Mesendoderm (in vitro differentiated cells): ENCODE data around the gene SPTLC2.

ENCODE experiments used
- DNase-seq: peaks from one replicate; pipeline ENCODE4 v3.0.0; 2013
- H2AK5ac ChIP-seq: 2 replicates; pipeline ENCODE4 v1.6.1; 2013; ENCODE audit warnings: low read length, inconsistent platforms
- H2BK120ac ChIP-seq: 2 replicates; pipeline ENCODE4 v1.6.1; 2013; ENCODE audit warnings: low read depth, mild to moderate bottlenecking, low read length, moderate library complexity, mixed read lengths
- H2BK15ac ChIP-seq: replicated peaks from 2 replicates; pipeline ENCODE4 v1.6.1; 2013; ENCODE audit warnings: low read depth, mild to moderate bottlenecking, moderate library complexity
- H2BK5ac ChIP-seq: 2 replicates; pipeline ENCODE4 v1.6.1; 2013; ENCODE audit warnings: low read length, inconsistent platforms
- H3K18ac ChIP-seq: 2 replicates; pipeline ENCODE4 v1.6.1; 2013; ENCODE audit warnings: mild to moderate bottlenecking, low read length, mixed read lengths
- H3K23ac ChIP-seq: one replicate; pipeline ENCODE4 v1.6.1; 2013; ENCODE audit warnings: low read length
- H3K27ac ChIP-seq: 2 replicates; pipeline ENCODE4 v1.5.1; 2013; ENCODE audit warnings: low read depth, mild to moderate bottlenecking, inconsistent platforms, low read length, moderate library complexity
- H3K27me3 ChIP-seq: 2 replicates; pipeline ENCODE4 v1.6.1; 2013; ENCODE audit warnings: low read length, control low read depth, mild to moderate bottlenecking, inconsistent platforms; ENCODE audit not compliant: insufficient read depth, poor library complexity
- H3K36me3 ChIP-seq: 2 replicates; pipeline ENCODE4 v1.6.1; 2013; ENCODE audit warnings: low read length, inconsistent platforms; ENCODE audit not compliant: control insufficient read depth, insufficient read depth
- H3K4ac ChIP-seq: one replicate; pipeline ENCODE4 v1.6.1; 2013; ENCODE audit warnings: low read depth, mild to moderate bottlenecking, low read length, moderate library complexity
- H3K4me1 ChIP-seq: 2 replicates; pipeline ENCODE4 v1.6.1; 2013; ENCODE audit warnings: low read depth, low read length, inconsistent platforms; ENCODE audit not compliant: control insufficient read depth
- H3K4me2 ChIP-seq: 2 replicates; pipeline ENCODE4 v1.6.1; 2013; ENCODE audit warnings: low read length
- H3K4me3 ChIP-seq: 2 replicates; pipeline ENCODE4 v1.5.1; 2013; ENCODE audit warnings: mild to moderate bottlenecking, low read length
- H3K56ac ChIP-seq: one replicate; pipeline ENCODE4 v1.6.1; 2013; ENCODE audit warnings: low read length
- H3K79me1 ChIP-seq: 2 replicates; pipeline ENCODE4 v1.6.1; 2013; ENCODE audit warnings: low read length, inconsistent platforms
- H3K79me2 ChIP-seq: 2 replicates; pipeline ENCODE4 v1.6.1; 2013; ENCODE audit warnings: mild to moderate bottlenecking, low read length; ENCODE audit not compliant: control insufficient read depth, insufficient read depth
- H3K9ac ChIP-seq: 2 replicates; pipeline ENCODE4 v1.6.1; 2013; ENCODE audit warnings: low read length, inconsistent platforms
- H4K5ac ChIP-seq: one replicate; pipeline ENCODE4 v1.6.1; 2013; ENCODE audit warnings: low read length
- H4K8ac ChIP-seq: one replicate; pipeline ENCODE4 v1.6.1; 2013; ENCODE audit warnings: low read depth, mild to moderate bottlenecking, control low read depth, low read length, moderate library complexity
- WGBS: extraction: QIAGEN DNeasy Blood & Tissue Kit; methylation state at CpG from one replicate; pipeline ENCODE4 v1.1.7; 2013; ENCODE audit warnings: low lambda C conversion rate, missing lambda C conversion rate; ENCODE audit not compliant: insufficient coverage; ENCODE audit errors: extremely low coverage; 5-methylcytosine and 5-hydroxymethylcytosine counted together

The SPTLC2 gene

DNA sequence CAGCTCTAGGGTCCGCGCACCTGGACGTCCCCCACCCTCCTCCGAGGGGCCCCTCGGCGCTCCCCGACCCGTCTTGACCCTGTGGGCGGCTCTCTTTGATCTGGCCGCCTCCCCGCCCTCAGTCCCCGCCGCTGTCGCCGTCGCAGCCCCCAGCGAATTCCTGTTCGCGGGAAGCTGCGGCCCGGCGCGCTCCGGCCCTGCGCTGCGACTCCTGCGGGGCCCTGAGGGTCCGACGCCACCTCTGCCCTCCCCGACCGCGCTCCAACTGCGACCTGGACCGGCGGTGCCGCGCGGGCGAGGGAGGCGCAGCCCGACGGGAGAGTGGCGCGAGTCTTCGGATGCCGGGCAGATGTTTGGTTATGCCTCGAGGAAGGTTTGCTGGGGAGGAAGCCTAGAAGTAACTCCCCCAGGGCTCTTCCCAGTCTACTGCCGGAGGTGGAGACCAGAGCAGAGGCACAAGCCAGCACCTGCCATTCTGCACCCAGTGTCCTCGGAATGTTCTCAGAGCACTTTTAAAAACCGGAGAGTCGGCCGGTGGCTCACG is 117.4 kb downstream of the SPTLC2 start:
- Histone ChIP-seq H4K5ac (no peak overlapping the region), H3K79me1 (no peaks in the 10 kb centered on the region), H3K18ac (no peak overlapping the region), H3K4me3 (peak overlapping the region; percentile 12), H3K4ac (no peak overlapping the region), H2AK5ac (no peak overlapping the region), H3K27ac (no peak overlapping the region), H3K4me2 (peak overlapping the region; percentile 34), H3K79me2 (no peaks in the 10 kb centered on the region), H2BK15ac (no peak overlapping the region), H3K4me1 (no peaks in the 10 kb centered on the region), H4K8ac (no peak overlapping the region), H3K27me3 (peaks cover 8% of the 10 kb centered on the region), H3K56ac (peak overlapping the region; percentile 76), H3K23ac (no peak overlapping the region), H2BK5ac (no peak overlapping the region), H2BK120ac (no peak overlapping the region), H3K36me3 (no peaks in the 10 kb centered on the region), H3K9ac (peak overlapping the region; percentile 39)
- DNase-seq: peak; percentile 38
- no CpG with 5 or more reads among the region's 53 CpGs for WGBS

DNA sequence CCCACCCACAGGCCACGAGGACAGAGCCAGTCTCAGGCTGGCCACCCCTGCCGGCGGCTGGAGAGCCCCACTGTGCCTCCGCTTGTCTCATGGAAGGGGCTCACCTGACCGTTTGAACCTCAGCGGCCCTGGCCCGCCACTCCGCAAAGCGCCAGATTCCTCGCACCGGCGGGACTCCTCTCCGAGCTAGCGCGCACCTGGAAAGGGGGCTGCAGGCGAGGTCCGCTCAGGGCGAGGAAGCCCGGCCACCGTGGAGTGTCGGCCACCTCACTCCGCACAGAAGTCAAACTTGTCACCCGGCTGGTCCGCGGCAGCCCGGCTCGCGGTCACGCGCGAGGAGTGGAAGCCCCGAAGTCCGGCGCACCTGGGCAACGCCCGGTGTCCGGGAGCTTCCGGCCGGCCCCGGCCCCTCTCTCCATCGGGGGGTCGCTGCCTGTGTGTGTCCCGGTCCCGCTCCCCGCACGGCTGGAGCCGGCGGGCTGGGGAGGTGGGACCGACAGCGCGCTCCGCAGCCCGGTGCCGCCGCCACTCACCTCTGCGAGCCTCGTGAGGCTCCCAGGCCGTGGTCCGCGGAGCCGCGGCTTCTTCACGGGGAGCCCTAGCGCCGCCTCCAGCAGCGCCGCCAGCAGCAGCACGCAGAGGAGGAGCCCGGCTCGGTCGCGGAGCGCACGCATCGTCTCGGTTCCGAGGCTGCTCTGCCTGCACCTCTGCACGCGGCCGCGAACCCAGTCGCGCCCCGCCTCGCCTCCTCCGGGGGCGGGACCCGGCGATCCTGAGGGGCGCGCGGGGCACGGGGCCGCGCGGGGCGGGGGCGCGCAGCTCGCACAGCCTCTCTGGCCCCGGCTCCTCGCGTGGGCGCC is 118.1 kb downstream of the SPTLC2 start, which contains the start of gene ISM2:
TSS of gene ISM2 (minus strand) at position 697 of the 860 bp plus-strand sequence. CDS start at position 674, 23 bp downstream.
- DNase-seq: peak; percentile 46

DNA sequence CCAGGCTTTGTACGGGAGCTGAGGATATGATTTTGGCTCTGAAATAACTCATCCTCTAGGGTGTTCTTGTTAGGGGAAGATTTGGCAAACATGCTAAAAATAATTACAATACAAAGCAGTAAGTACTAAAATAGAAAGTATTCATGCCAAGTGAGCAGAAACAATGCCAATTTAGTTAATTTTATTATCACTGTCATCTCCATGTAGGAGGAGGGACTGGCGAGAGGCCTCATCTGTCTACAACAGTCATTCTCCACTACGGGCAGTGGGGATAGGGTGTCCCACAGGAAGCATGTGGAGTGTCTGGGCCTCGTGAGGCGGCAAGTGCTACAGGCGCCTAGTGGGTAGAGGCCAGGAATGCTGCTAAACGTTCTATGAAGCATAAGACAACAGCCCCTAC is 121.1 kb downstream of the SPTLC2 start:
- no peak overlapping the region for H3K27ac ChIP-seq
- H4K5ac ChIP-seq: no peak overlapping the region
- DNase-seq: no peak
- no peak overlapping the region for H3K9ac ChIP-seq
- no peaks in the 10 kb centered on the region for H3K79me1 ChIP-seq
- H3K36me3 ChIP-seq: no peaks in the 10 kb centered on the region
- H3K4me2 ChIP-seq: no peak overlapping the region
- H3K56ac ChIP-seq: no peak overlapping the region
- H2BK120ac ChIP-seq: no peak overlapping the region
- H3K79me2 ChIP-seq: no peaks in the 10 kb centered on the region
- no peak overlapping the region for H3K18ac ChIP-seq
- no peak overlapping the region for H2BK5ac ChIP-seq
- no peak overlapping the region for H3K4ac ChIP-seq
- H3K4me3 ChIP-seq: no peak overlapping the region
- peaks cover 8% of the 10 kb centered on the region for H3K27me3 ChIP-seq
- no peak overlapping the region for H4K8ac ChIP-seq
- no CpG with 5 or more reads among the region's 7 CpGs for WGBS
- no peaks in the 10 kb centered on the region for H3K4me1 ChIP-seq
- no peak overlapping the region for H3K23ac ChIP-seq
- no peak overlapping the region for H2AK5ac ChIP-seq
- no peak overlapping the region for H2BK15ac ChIP-seq

More for the DNA sequence above, 118.1 kb downstream of the SPTLC2 start, which contains the start of gene ISM2:
- Histone ChIP-seq H3K4me2 (peak within 1 kb of the TSS; percentile 78), H2BK120ac (no peak within 1 kb of the TSS), H4K5ac (no peak within 1 kb of the TSS), H3K36me3 (no peaks in the 10 kb centered on the region), H3K27me3 (peaks cover 8% of the 10 kb centered on the region), H3K4me1 (no peaks in the 10 kb centered on the region), H3K27ac (no peak within 1 kb of the TSS), H3K4ac (no peak within 1 kb of the TSS), H3K56ac (peak within 1 kb of the TSS; percentile 76), H3K18ac (no peak within 1 kb of the TSS), H3K79me1 (no peaks in the 10 kb centered on the region), H4K8ac (no peak within 1 kb of the TSS), H3K4me3 (peak within 1 kb of the TSS; percentile 29), H2AK5ac (no peak within 1 kb of the TSS), H3K9ac (peak within 1 kb of the TSS; percentile 40), H3K79me2 (no peaks in the 10 kb centered on the region), H3K23ac (no peak within 1 kb of the TSS), H2BK5ac (no peak within 1 kb of the TSS), H2BK15ac (no peak within 1 kb of the TSS)
- WGBS: no CpG with 5 or more reads among the region's 104 CpGs

DNA sequence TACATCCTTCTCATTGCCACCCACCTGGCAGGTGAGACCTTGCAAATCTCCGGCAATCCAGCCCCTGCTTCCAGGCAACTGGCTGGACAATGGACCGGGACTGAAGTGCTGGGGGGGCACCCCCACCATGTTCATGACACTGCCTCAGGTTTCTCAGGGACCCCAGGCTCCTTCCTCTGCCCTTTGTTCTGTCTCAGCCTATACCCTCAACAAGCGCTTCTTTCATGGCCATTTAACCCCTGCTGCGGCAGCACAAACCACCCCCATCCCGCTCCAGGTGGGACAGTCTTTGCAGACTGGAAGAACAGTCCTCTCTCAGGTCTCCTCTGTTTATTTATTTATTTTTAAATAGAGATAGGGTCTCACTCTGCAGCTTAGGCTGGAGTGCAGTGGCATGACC is 125.4 kb downstream of the SPTLC2 start:
- Histone ChIP-seq H4K8ac (no peak overlapping the region), H3K9ac (no peak overlapping the region), H4K5ac (no peak overlapping the region), H3K36me3 (no peaks in the 10 kb centered on the region), H2BK15ac (no peak overlapping the region), H3K18ac (no peak overlapping the region), H2AK5ac (no peak overlapping the region), H3K23ac (no peak overlapping the region), H3K27ac (no peak overlapping the region), H3K56ac (no peak overlapping the region), H3K79me1 (no peaks in the 10 kb centered on the region), H2BK120ac (no peak overlapping the region), H3K4ac (no peak overlapping the region), H3K4me3 (no peak overlapping the region), H3K79me2 (no peaks in the 10 kb centered on the region), H3K4me1 (no peaks in the 10 kb centered on the region), H3K4me2 (no peak overlapping the region), H2BK5ac (no peak overlapping the region), H3K27me3 (no peaks in the 10 kb centered on the region)
- no CpG with 5 or more reads among the region's 5 CpGs for WGBS
- DNase-seq: no peak

DNA sequence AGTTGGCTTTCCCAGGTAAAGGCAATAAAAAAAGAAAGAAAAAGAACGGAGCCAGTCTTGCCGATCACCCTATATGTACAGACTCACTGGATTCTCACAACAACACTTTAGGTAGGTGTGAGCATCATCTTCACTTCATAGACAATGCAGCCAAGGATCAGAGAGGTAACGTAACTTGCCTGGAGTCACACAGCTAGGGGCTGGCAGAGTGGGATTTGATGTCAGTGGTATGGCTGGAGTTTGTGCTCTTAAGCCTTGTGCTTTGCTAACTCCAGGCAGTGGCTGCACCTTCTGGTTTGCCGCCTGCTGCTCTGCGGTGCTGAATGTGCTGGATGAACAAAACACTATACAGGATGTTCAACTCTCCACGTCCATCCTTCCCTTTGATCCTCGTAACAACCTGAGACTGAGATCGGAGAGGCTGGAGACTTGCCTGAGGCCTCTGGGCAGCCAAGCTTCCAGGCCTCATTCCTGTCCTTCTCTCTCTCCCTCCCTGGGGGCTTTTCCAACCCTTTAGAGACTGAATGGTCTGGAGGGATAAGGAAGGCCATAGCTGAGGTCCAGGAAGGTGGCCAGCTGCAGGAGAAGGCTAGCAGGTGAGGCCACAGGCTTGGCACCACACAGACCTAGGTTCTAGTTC is 126.0 kb downstream of the SPTLC2 start:
- Histone ChIP-seq H3K27me3 (no peaks in the 10 kb centered on the region), H3K23ac (peak overlapping the region; percentile 45), H3K4me2 (no peak overlapping the region), H3K79me2 (no peaks in the 10 kb centered on the region), H2BK15ac (no peak overlapping the region), H3K4me3 (no peak overlapping the region), H3K56ac (no peak overlapping the region), H3K9ac (no peak overlapping the region), H3K4me1 (no peaks in the 10 kb centered on the region), H2AK5ac (no peak overlapping the region), H4K8ac (no peak overlapping the region), H3K18ac (no peak overlapping the region), H4K5ac (no peak overlapping the region), H3K27ac (no peak overlapping the region), H3K79me1 (no peaks in the 10 kb centered on the region), H2BK5ac (no peak overlapping the region), H3K4ac (no peak overlapping the region), H3K36me3 (no peaks in the 10 kb centered on the region), H2BK120ac (no peak overlapping the region)
- no CpG with 5 or more reads among the region's 8 CpGs for WGBS
- DNase-seq: no peak
